CD14-positive monocyte (primary cell): ENCODE results near the gene SPATA13. TPM values are rescaled to one million over a fixed set of nuclear protein-coding genes. Genes with fewer than 3 reads are reported as not detected.

Experiments
- DNase-seq, 3 donors: peaks; one replicate each; pipeline ENCODE4 v3.0.0-alpha.2; 2011 to 2022
- H2AFZ ChIP-seq: 2 replicates; pipeline ENCODE4 v1.6.0; 2012; ENCODE audit warnings: mild to moderate bottlenecking, low read depth, low read length, inconsistent platforms; ENCODE audit not compliant: insufficient read depth, poor library complexity, severe bottlenecking
- H3K27ac ChIP-seq, 2 donors: 1 replicate in 1 of 2; 2 replicates in 1 of 2; pipeline ENCODE4 v1.5.1; 2012 to 2013; ENCODE audit warnings: low read length in 2 of 2, control low read depth in 1 of 2, inconsistent platforms in 1 of 2, low read depth in 1 of 2, mild to moderate bottlenecking in 1 of 2
- H3K27me3 ChIP-seq, 2 donors: one replicate each; pipeline versions ENCODE4 v1.6.0 to v1.6.1; 2011 to 2013; ENCODE audit warnings: low read length in 2 of 2; ENCODE audit not compliant: control insufficient read depth in 2 of 2, insufficient read depth in 2 of 2
- H3K36me3 ChIP-seq, 2 donors: replicated peaks in 1 of 2; 1 replicate in 1 of 2; 2 replicates in 1 of 2; pipeline versions ENCODE4 v1.5.1 to v1.6.1; 2012 to 2013; ENCODE audit warnings: low read length in 2 of 2, control low read depth in 1 of 2, inconsistent platforms in 1 of 2, mild to moderate bottlenecking in 1 of 2; ENCODE audit not compliant: insufficient read depth in 2 of 2, control insufficient read depth in 1 of 2
- H3K4me1 ChIP-seq, 2 donors: 1 replicate in 1 of 2; 2 replicates in 1 of 2; pipeline versions ENCODE4 v1.5.1 to v1.6.1; 2012 to 2013; ENCODE audit warnings: low read length in 2 of 2, control low read depth in 1 of 2, inconsistent platforms in 1 of 2, mild to moderate bottlenecking in 1 of 2, moderate library complexity in 1 of 2; ENCODE audit not compliant: insufficient read depth in 2 of 2, control insufficient read depth in 1 of 2
- H3K4me2 ChIP-seq: replicated peaks from 2 replicates; pipeline ENCODE3; 2012; ENCODE audit warnings: low read length, moderate library complexity, mild to moderate bottlenecking; ENCODE audit not compliant: poor library complexity, severe bottlenecking; ENCODE audit errors: extremely low read depth
- H3K4me3 ChIP-seq, 3 experiments: fragments of 200-600 bp in 1 of 3; sonication (generic) in 1 of 3; replicated peaks in 1 of 3; 1 replicate in 2 of 3; 2 replicates in 1 of 3; pipeline ENCODE4 v1.5.1; 2011 to 2013; ENCODE audit warnings: low read length in 3 of 3, mild to moderate bottlenecking in 3 of 3, control low read depth in 2 of 3, low read depth in 2 of 3, inconsistent platforms in 1 of 3, moderate library complexity in 1 of 3
- H3K79me2 ChIP-seq: 2 replicates; pipeline ENCODE4 v1.6.0; 2012; ENCODE audit warnings: mild to moderate bottlenecking, control low read depth, inconsistent platforms, low read length, moderate library complexity; ENCODE audit not compliant: insufficient read depth
- H3K9ac ChIP-seq: 2 replicates; pipeline ENCODE4 v1.6.0; 2017; ENCODE audit warnings: low read length, mild to moderate bottlenecking; ENCODE audit not compliant: insufficient read depth, poor library complexity, severe bottlenecking
- H3K9me3 ChIP-seq, 2 donors: replicated peaks in 1 of 2; 1 replicate in 1 of 2; 2 replicates in 1 of 2; pipeline versions ENCODE4 v1.5.1 to v1.6.1; 2012 to 2013; ENCODE audit warnings: low read length in 2 of 2, control low read depth in 1 of 2; ENCODE audit not compliant: control insufficient read depth in 1 of 2, insufficient read depth in 1 of 2
- H4K20me1 ChIP-seq: 2 replicates; pipeline ENCODE4 v1.6.0; 2012; ENCODE audit warnings: mild to moderate bottlenecking, low read length, control low read depth, moderate library complexity; ENCODE audit not compliant: insufficient read depth
- H3K27ac Mint-ChIP-seq, 7 donors: one replicate each; pipeline ENCODE4 v1.8.0; 2020; ENCODE audit warnings: mild to moderate bottlenecking in 7 of 7, mixed read lengths in 7 of 7, moderate library complexity in 6 of 7, inconsistent platforms in 2 of 7
- H3K27me3 Mint-ChIP-seq, 3 donors: one replicate each; pipeline ENCODE4 v1.8.0; 2021 to 2022; ENCODE audit warnings: low read depth in 3 of 3, mild to moderate bottlenecking in 3 of 3, mixed read lengths in 3 of 3, moderate library complexity in 3 of 3, inconsistent platforms in 1 of 3
- H3K36me3 Mint-ChIP-seq, 2 donors: one replicate each; pipeline ENCODE4 v1.8.0; 2020; ENCODE audit warnings: mixed read lengths in 2 of 2, inconsistent platforms in 1 of 2, mild to moderate bottlenecking in 1 of 2
- H3K4me1 Mint-ChIP-seq: one replicate; pipeline ENCODE4 v1.8.0; 2020; ENCODE audit warnings: mild to moderate bottlenecking, mixed read lengths
- H3K4me3 Mint-ChIP-seq, 2 donors: one replicate each; pipeline ENCODE4 v1.8.0; 2020; ENCODE audit warnings: mild to moderate bottlenecking in 2 of 2, mixed read lengths in 2 of 2, moderate library complexity in 1 of 2
- H3K9me3 Mint-ChIP-seq, 7 donors: one replicate each; pipeline ENCODE4 v1.8.0; 2020 to 2022; ENCODE audit warnings: mixed read lengths in 7 of 7, mild to moderate bottlenecking in 6 of 7, moderate library complexity in 6 of 7, inconsistent platforms in 2 of 7
- WGBS: methylation state at CpG from one replicate; pipeline ENCODE4 v1.1.5; 2013; ENCODE audit warnings: missing lambda C conversion rate; ENCODE audit not compliant: insufficient coverage; 5-methylcytosine and 5-hydroxymethylcytosine counted together
- intact Hi-C, 2 donors: fragments of 100-400 bp; cut with micrococcal nuclease; formaldehyde crosslinking; loops; one replicate each; pipeline versions ENCODE4 v1.15.0 to v1.15.1; 2023
- polyA plus RNA-seq, 3 donors: library from polyadenylated mRNA; depleted of rRNA in 1 of 3; unstranded in 2 of 3; stranded (reverse) in 1 of 3; fragments of 300-500 nt in 2 of 3; fragments of >200 nt in 1 of 3; fragmentation: Illumina TruSeq in 2 of 3; gene quantifications; 1 replicate in 2 of 3; 2 replicates in 1 of 3; pipeline ENCODE4 v1.2.3, GENCODE V29; 2012 to 2021
- TF ChIP-seq, protein P1 (sequence below): fragments of 200-600 bp; IDR thresholded peaks from one replicate; pipeline ENCODE4 v1.8.0; 2022; ENCODE audit warnings: antibody characterized with exemption, mild to moderate bottlenecking

The SPATA13 gene
- polyA plus RNA-seq, 3 donors = 9.3 to 44.7 (median 11.6) TPM

- peak overlapping the region; percentile 82 to 100 (median 95) for H3K27ac Mint-ChIP-seq
- H3K36me3 ChIP-seq = no peaks in the 10 kb centered on the region
- peaks cover 38 to 42% of the 10 kb centered on the region in 2 donors for H3K36me3 Mint-ChIP-seq
- H2AFZ ChIP-seq = no peak overlapping the region
- H3K27ac ChIP-seq = peak overlapping the region; percentile 66 to 80
- H3K79me2 ChIP-seq = peaks cover 86% of the 10 kb centered on the region
- H3K9ac ChIP-seq = no peak overlapping the region
- peak overlapping the region; percentile 90 for H3K4me2 ChIP-seq
- intact Hi-C loops = no loop called here
- H3K4me1 Mint-ChIP-seq = peaks cover 75% of the 10 kb centered on the region
- no peaks in the 10 kb centered on the region for H3K27me3 ChIP-seq
- peak overlapping the region in 1 of 3 experiments; percentile 3 for H3K4me3 ChIP-seq
- H4K20me1 ChIP-seq = peaks cover 15% of the 10 kb centered on the region
- peak overlapping the region in 1 of 2 donors; percentile 60 for H3K4me3 Mint-ChIP-seq
- TF ChIP-seq, protein P1, sequence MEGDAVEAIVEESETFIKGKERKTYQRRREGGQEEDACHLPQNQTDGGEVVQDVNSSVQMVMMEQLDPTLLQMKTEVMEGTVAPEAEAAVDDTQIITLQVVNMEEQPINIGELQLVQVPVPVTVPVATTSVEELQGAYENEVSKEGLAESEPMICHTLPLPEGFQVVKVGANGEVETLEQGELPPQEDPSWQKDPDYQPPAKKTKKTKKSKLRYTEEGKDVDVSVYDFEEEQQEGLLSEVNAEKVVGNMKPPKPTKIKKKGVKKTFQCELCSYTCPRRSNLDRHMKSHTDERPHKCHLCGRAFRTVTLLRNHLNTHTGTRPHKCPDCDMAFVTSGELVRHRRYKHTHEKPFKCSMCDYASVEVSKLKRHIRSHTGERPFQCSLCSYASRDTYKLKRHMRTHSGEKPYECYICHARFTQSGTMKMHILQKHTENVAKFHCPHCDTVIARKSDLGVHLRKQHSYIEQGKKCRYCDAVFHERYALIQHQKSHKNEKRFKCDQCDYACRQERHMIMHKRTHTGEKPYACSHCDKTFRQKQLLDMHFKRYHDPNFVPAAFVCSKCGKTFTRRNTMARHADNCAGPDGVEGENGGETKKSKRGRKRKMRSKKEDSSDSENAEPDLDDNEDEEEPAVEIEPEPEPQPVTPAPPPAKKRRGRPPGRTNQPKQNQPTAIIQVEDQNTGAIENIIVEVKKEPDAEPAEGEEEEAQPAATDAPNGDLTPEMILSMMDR = no peak
- H3K4me1 ChIP-seq = peaks cover 74 to 97% of the 10 kb centered on the region in 2 donors
- DNase-seq = no peak
- peaks cover 0 to 2% (median 0%) of the 10 kb centered on the region in 7 donors for H3K9me3 Mint-ChIP-seq
- no peaks in the 10 kb centered on the region for H3K9me3 ChIP-seq
- peaks cover 0 to 7% (median 6%) of the 10 kb centered on the region in 3 donors for H3K27me3 Mint-ChIP-seq
These were observed 114.5 kb downstream of the SPATA13 start for GRCh38 chr13:24275041-24275440.

DNA sequence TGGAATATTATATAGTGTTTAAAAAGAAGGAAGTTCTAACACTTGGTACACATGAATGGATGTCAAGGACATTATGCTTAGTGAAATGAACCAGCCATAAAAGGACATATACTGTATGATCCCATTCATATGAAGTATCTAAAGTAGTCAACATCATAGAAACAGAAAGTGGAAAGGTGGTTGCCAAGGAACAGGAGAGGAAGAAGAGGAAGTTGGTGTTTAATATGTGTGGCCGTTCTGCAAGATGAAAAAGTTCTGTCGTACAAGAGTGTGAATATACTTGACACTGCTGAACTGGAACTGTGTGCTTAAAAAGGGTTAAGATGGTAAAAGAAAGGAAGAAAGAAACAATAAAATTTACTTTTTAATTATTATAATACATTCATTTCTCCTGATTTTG lies 115.8 kb downstream of the SPATA13 start:
- H3K27ac Mint-ChIP-seq = peak overlapping the region; percentile 69 to 100 (median 89)
- Histone ChIP-seq H3K4me2 (peak overlapping the region; percentile 28), H3K27me3 (no peaks in the 10 kb centered on the region), H3K4me3 (no peak overlapping the region), H3K27ac (peak overlapping the region; percentile 80 to 83), H3K36me3 (peaks cover 1% of the 10 kb centered on the region in 2 donors), H3K4me1 (peaks cover 83 to 98% of the 10 kb centered on the region in 2 donors), H4K20me1 (peaks cover 23% of the 10 kb centered on the region), H3K9ac (no peak overlapping the region), H2AFZ (no peak overlapping the region), H3K79me2 (peaks cover 86% of the 10 kb centered on the region), H3K9me3 (no peaks in the 10 kb centered on the region)
- H3K36me3 Mint-ChIP-seq = peaks cover 45 to 48% of the 10 kb centered on the region in 2 donors
- DNase-seq = peak; percentile 78 to 87 (median 86)
- peak overlapping the region in 1 of 2 donors; percentile 12 for H3K4me3 Mint-ChIP-seq
- WGBS = 0% methylated on average over 2 of the region's 2 CpGs
- TF ChIP-seq, protein P1 = no peak
- peaks cover 0 to 2% (median 0%) of the 10 kb centered on the region in 7 donors for H3K9me3 Mint-ChIP-seq
- H3K27me3 Mint-ChIP-seq = peaks cover 0 to 5% (median 2%) of the 10 kb centered on the region in 3 donors
- H3K4me1 Mint-ChIP-seq = peaks cover 80% of the 10 kb centered on the region
- intact Hi-C loops = no loop called here
